Uterus (tissue), 2 donors: ENCODE results near the gene LIME1.
"Not testable (repeated sequence)": the region's sequence is repeated elsewhere in the genome, so short reads cannot be mapped to it uniquely, and the experiment has no call there.

Experiments used
- CTCF ChIP-seq, 4 experiments: fragments of 200-600 bp in 2 of 4; fragments of 450-650 bp in 2 of 4; sonication (generic) in 2 of 4; IDR thresholded peaks; one replicate each; pipeline ENCODE4 v1.5.1; 2016 to 2019; ENCODE audit warnings: antibody characterized with exemption in 4 of 4, mild to moderate bottlenecking in 2 of 4, moderate library complexity in 1 of 4
- POLR2A ChIP-seq, 2 donors: fragments of 450-650 bp; IDR thresholded peaks; one replicate each; pipeline ENCODE4 v1.6.1; 2016; ENCODE audit warnings: antibody characterized with exemption in 2 of 2, mild to moderate bottlenecking in 1 of 2, moderate library complexity in 1 of 2

GRCh38 chr20:63730189-63730733 is 6.2 kb upstream of the LIME1 start:
- TF ChIP-seq CTCF, POLR2A (IDR thresholded peaks at IDR 0.05): not testable (repeated sequence)
